GM19193 (cell line): ENCODE measurements around the gene CYFIP2.

Experiments used
- POLR2A ChIP-seq: IDR thresholded peaks from 4 replicates; pipeline ENCODE4 v1.6.1; 2011; ENCODE audit not compliant: insufficient read depth, insufficient read length; ENCODE audit errors: extremely low read depth

Gene CYFIP2

DNA sequence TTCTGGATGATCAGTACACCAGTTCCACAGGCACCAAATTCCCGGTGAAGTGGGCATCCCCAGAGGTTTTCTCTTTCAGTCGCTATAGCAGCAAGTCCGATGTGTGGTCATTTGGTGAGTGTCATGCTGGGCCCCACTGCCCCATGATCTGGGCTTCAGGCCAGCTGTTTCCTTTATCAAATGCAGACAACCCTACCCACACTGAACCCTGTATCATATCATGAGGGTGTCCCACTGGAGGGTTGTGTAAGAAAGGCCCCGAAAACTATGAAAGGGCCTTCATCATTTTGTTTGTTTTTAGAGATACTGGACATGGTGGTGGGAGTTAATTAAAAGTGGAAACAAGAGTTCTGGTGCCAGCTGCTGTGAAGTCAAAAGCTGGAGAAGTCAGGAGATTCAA, 20.0 kb upstream of the CYFIP2 start:
- TF ChIP-seq POLR2A, result no peak

DNA sequence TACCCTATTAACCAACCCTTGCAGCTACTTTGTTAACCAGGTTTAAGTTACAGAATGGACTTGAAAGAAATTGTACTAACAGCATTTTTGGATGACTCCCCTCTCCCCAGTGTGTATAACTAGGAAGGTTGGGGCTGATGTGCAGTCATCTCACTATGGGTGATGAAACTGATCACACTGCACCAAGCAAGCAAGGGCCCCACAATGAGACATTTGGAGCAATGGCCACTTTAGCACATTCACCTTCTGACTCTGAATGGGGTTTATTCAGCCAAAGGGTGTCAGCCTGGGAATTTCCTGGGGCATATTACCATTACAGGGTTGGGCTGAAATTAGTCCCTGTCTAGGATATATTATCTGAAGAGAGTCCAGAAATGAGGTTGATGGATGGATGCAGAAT, 18.7 kb upstream of the CYFIP2 start:
- no peak for TF ChIP-seq POLR2A

DNA sequence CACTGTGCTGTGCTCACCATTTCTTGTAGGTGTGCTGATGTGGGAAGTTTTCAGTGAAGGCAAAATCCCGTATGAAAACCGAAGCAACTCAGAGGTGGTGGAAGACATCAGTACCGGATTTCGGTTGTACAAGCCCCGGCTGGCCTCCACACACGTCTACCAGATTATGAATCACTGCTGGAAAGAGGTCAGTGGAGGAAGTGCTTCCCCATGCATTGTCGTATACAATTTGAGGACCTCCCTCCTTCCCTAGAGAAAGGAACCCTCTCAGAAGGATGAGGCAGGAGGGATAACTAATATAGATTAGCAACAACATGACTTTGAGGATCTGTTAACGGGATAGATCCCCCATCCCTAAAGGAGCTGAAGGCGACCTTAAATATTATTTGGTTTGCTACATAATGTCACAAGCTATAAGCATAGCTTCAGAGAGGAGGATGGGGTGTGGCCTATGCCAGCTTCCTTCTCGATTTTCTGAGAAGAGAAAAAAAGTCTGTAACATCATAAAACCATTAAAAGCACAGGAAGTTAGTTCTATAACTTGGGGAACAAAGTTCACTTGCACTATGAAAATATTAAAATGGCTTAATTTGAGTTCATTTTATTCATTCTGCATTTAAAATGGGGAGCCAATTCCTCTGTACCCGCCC, 17.0 kb upstream of the CYFIP2 start:
- TF ChIP-seq POLR2A, result no peak

DNA sequence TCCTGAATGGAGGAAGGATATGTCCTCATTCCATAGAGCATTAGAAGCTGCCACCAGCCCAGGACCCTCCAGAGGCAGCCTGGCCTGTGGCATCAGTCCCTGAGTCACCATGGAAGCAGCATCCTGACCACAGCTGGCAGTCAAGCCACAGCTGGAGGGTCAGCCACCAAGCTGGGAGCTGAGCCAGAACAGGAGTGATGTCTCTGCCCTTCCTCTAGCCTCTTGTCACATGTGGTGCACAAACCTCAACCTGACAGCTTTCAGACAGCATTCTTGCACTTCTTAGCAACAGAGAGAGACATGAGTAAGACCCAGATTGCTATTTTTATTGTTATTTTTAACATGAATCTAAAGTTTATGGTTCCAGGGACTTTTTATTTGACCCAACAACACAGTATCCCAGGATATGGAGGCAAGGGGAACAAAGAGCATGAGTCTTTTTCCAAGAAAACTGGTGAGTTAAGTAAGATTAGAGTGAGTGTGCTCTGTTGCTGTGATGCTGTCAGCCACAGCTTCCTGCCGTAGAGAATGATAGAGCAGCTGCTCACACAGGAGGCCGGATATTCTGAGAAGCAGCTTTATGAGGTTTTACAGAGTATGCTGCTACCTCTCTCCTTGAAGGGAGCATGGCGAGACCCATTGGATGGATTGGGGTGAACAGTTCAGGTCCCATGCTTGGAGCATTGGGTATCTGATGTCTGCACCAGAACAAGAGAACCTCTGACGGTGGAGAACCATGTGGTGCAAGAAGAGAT, 13.0 kb upstream of the CYFIP2 start:
- no peak for TF ChIP-seq POLR2A

DNA sequence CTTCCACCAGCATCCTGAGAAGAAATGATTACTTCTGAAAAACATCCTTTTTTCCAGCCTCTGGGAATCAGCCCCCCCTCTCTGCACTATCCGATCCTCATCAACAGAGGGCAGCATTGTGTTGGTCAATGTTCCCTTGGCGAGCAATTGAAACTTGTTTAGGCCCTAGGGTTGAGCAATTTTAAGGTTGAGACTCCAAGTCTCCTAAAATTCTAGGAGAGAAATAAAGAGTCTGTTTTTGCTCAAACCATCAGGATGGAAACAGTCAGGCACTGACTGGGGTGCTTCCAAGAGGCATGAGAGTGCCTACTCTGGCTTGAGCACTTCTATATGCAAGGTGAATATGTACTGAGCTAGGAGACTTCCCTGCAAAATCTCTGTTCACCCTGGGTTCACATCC, 12.4 kb upstream of the CYFIP2 start:
- TF ChIP-seq POLR2A, result no peak

DNA sequence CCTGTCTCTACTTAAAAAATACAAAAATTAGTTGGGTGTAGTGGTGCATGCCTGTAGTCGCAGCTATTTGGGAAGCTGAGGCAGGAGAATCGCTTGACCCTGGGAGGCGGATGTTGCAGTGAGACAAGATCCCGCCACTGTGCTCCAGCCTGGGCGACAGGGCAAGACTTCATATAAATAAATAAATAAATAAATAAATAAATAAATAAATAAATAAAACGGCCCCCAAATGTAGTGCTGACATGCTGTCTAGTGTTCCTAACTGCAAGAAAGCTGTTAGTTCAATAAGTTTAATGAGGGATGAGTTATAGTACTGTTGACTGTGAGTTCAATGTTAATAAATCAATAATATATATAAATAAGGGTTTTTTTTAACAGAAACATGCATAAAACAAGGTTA, 7.5 kb upstream of the CYFIP2 start:
- TF ChIP-seq POLR2A, result no peak

DNA sequence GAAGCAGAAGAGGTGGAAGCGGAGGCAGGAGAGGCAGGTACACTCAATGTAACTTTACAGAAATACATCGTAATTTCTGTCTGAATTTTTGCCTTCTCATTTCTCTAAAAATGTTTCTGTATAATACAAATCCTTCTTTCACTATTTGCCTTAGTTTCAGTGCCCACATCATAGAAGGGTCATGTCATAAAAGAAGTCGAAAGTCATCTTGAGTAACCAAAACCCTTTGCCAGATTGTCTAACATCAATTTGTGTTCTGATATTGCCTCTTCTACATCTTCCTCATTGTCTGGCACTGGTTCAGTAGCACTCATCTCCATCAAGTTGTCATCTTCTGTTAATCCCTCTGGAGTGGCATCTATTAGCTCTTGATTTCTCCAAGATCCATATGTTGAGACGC, 6.2 kb upstream of the CYFIP2 start:
- no peak for TF ChIP-seq POLR2A

DNA sequence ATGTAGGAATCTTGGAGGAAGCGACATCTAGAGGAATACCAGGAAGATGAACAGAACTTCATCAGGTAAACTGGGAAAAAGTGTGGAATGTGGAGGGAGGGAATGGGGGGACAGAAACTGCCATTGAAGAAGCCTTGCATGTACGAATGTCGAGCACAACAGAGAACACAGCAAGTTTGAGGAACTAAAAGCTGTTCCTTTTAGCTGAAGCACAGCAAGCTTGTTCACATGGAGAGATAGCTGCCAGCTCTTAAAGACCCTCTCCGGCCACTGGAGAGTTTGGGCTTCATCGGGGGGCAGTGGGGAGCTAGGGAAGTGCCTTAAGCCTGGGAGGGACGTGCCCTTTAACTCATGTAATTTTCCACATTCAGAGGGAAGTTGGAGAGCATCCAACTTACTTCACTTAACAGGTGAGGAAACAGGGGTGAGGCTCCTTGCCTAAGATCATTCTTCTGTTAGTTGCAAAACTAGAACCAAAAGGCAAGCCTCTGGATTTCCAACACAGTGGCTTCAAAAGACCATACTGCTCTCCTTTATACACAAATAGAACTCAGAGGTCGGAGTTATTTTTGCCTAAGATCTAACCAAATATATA, 2.3 kb upstream of the CYFIP2 start:
- TF ChIP-seq POLR2A, result no peak

DNA sequence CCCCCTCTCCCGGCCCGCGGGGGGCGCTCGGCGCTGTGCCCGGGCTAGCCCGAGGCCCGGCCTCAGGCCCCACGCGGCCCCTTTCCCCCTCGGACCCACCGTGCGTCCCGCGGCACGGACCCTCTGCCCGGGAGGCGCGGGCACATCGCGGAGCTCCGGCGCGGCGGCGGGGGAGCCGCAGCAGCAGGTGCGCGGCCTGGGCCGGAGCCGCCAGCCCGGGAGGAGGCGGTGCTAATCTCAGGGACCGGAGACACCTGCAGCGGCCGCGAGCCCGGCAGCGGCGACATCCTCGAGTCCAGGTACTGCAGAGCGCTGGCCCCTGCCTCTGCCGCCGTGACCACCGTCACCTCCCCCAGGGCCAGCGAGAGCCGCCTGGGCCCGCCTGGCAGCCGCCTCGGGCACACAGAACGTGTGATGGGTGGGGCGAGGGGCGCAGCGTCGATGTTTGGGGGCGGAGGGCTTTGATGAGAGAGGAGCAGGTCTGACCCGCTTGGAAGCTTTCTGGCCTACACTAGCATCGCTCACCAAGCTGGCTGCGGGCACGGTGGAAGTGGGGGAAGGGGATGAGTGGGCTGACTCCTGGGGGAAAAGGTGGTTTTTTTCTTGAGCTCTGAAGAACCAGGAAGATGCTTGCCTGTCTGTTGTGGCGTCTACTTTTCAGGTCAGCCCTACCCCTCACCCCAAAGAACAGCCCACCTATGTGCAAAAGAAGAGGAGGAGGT, 524 bp downstream of the CYFIP2 start:
- no peak for TF ChIP-seq POLR2A

DNA sequence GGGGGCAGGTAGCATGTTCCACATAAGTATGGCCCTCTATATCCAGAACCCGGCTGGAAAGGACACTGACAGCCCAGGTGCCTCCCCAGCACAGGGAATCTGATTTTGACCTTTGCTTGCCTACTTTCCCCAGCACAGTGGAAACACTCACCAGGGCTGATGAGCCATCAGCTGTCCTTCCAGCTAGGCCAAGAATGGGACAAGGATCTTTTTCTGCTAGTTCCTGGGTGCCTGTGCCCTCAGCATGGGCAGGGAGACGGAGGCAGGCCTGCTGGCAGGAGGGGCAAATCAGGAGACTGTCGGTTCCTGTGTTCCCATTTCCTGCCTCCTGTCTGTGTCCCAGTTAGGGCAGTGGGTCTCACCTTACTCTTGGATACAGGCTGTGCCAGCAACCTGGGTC, 1.1 kb downstream of the CYFIP2 start:
- no peak for TF ChIP-seq POLR2A

DNA sequence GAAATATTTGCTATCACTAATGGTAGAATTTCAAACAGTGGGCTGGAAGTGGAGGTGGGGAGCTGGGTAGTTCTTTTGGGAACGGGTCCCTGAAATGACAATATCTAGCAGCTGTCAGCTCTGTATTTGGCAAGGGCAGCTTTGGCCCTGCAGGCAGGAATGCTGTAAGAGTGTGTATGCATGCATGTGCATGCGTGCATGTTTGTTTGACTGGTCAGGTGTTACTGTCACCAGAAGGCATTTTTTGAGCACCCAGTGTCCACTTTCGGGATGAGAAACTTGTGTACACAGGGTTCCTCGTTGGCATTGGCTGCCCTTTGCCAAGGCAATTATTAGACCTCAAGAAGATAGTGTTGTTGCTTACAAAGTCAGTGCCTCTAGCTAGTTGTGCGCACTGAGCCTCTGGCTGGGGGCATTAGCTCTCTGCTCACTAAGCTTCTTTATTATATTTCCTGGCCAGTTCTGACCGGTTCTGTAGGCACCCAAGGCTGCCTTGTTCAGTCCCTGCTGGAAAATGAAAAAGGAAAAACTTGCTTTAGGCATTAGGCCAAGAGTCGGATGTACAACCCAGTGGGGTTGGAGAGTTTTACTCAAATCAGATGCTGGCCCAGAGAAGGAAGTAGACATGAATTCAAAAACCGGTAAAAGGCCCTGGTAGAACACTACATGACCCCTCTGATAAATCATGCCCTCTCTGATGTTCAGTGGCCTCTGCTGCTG, 2.0 kb downstream of the CYFIP2 start:
- TF ChIP-seq POLR2A, result no peak

DNA sequence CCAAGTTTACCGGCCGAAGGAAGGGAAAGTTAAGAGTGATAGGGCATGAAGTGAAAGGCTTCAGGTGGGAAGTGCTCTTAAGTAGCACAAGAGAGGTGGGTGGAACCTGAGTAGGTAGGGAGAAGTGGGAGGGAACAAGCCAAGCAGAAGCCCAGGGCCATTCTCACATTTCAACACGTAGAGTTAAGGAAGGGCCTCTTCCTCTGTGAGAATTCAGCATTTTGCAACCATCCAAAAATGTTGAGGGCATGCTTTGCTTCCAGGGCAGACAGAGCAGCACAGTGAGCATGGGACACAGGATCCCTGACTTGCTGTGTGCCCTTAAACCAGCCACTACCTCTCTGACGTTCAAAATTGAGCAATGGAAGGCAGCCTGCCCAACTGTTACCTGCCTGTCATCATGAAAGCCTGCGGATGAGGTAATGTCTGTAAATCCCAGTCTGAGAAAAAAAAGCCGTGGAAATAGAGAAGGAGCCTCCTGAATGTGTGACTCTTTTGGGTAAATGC, 3.3 kb downstream of the CYFIP2 start:
- peak; percentile 24 for TF ChIP-seq POLR2A

DNA sequence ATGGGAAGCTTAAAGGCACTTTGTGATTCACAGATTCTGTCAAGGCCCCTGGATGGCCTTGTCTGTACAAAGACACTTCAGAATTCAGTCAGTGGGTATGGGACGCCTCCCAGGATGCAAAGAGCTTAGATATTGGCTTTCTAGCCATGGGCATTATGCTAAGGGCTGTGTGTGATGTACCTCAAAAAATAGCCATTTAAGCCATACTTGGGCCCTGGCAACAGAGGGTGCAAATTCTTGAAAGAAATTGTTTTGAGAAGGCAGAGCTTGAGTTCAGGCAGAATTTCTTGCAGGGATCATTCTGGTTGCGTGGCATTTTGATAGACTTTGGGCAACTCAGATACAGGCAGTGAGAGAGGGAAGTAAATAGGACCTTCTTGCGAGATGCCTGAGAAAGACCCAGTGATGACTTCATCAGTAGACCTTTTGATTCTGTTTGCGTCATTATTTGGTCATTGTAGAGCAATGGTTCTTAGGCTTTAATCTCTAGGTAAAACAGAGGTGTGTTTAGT, 3.9 kb downstream of the CYFIP2 start:
- no peak for TF ChIP-seq POLR2A

DNA sequence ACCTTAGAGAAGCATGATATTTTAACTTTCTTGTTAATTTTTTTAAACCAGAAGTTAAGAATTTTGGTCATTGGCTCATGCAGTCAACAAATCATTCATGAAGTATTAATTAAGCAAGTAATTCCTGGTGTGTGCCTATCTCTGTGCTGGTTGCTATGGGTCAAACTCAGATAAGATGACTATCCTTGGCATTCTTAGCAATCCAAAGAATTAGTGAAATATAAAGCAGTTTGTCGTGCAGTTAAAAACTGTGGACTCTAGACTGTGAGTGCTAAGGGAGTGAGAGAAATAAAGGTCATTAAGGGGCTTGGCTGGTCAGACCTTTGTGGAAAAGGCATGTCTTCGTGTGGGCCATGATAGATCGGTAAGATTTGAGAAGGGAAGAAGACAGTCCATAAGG, 4.8 kb downstream of the CYFIP2 start:
- no peak for TF ChIP-seq POLR2A

DNA sequence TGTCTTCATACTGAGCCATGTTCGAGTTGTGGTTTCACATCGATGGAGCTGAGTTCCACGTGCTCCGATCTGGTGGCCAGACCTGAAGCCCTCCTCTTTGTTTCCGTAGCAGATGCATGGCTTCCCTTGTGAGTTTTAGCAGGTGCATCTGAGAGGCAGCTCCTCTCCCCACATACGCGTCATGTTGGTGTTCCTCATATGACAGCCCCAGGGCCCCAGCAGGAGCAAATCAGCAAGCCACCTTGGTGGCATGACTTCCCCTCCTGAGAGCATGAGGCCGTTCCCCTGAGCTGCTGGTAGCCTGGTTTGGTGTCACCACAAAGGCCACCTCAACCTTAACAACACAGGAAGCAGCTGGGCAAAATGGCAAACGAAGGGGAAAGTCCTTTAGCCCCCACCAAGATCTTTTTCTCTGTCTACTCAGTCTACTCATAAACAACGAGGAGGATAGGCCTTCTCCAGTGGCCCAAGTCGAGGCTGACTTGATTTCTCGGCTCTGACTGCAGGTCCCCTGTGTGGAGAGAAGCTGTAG, 5.9 kb downstream of the CYFIP2 start:
- TF ChIP-seq POLR2A, result peak; percentile 62

DNA sequence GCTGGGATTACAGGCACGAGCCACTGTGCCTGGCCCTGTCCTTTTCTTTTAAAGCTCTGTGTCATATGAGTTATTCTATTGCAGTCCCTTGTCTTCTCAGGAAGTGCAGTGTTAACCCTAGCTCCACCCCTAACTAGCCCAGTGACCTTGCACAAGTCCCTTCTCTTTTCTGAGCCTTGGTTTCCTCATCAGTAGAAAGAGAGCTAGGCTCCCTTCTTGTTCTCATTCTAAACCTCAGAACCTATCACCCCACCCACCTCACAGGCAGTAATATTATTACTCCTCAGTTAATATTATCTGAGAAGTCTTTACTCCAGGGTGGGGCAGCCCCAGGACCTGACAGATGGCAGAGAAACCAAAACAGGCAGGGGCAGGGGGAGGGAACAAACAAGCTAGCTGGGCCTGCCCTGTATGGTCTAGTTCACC, 7.2 kb downstream of the CYFIP2 start:
- peak; percentile 11 for TF ChIP-seq POLR2A
